ENCODE results near the gene HOXD12. TPM values are rescaled to one million over a fixed set of nuclear protein-coding genes. Genes with fewer than 3 reads are reported as not detected.

The HOXD12 gene
- total RNA-seq, 2 experiments from 2014 or later, result not detected

DNA sequence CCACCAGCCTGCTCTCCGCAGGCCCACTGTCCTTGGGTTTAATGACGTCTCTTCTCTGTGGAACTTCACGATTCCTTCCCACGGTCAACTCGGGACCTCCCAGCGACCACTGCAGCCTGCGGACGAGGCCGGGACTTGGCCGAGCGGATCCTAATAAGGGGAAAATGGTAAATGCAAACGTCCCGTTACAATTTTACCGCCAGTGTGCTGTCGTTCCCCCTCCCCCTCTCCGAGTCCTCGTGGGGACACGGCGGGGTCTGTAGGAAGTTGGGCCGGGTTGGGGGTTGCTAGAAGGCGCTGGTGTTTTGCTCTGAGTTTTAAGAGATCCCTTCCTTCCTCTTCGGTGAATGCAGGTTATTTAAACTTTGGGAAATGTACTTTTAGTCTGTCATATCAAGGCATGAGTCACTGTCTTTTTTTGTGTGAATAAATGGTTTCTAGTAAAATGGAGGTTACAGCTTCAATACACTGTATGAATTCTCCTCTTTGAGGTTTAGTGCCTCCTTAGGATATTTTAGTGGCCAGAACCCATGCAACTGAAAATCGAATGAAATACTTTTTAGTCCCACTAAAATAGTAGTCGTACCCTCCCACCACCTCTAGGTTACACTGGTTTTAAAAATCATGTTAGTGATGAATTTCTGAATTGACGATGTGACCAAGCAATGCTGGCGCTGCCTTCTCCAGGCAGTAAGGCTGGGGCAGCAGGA, 9.8 kb downstream of the HOXD12 start:
- DNase-seq, result no peak
- Mint-ChIP-seq H3K4me1 (peaks cover 6% of the 10 kb centered on the region), H3K4me3 (no peak overlapping the region), H3K27me3 (peaks cover 88% of the 10 kb centered on the region), H3K27ac (peak overlapping the region; percentile 73), H3K36me3 (ENCODE audit: low read depth) (peaks cover 4% of the 10 kb centered on the region), H3K9me3 (no peaks in the 10 kb centered on the region)
- ChIA-PET CTCF (interaction anchor here (0.7 to 2.1 kb wide), 5 partner anchors 11 to 53 kb away, joined by 3 to 6 read pairs (median 4); no protein-coding TSS in a partner anchor), POLR2A (no interaction called here)

DNA sequence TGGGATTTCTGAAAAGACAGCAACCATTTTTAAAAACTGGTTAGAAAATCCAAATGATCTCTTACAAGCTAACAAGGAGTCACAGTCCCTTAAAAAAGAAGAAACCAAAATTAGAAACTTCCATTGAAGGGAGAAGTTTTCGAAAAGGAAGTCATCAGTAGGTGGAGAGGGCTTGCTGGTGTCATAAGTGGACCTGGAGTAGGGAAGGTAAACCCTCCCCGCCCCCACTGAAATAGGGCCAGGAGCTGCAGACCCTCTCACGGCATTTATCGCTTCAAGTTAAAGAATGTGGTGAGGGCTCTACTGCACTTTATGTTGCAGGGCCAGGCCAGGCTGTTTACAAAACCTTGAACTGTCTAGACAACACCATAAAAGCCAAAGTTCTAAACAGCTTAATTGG, 10.4 kb downstream of the HOXD12 start:
- H3K27me3 Mint-ChIP-seq, result peaks cover 88% of the 10 kb centered on the region
- POLR2A ChIA-PET, result no interaction called here
- peaks cover 4% of the 10 kb centered on the region for H3K36me3 Mint-ChIP-seq (ENCODE audit: low read depth)
- no peak overlapping the region for H3K4me3 Mint-ChIP-seq
- no peaks in the 10 kb centered on the region for H3K9me3 Mint-ChIP-seq
- DNase-seq, result no peak
- CTCF ChIA-PET, result interaction anchor here (1.0 to 2.1 kb wide), 6 partner anchors 10 to 52 kb away, joined by 3 to 7 read pairs (median 4); no protein-coding TSS in a partner anchor
- peak overlapping the region; percentile 31 for H3K27ac Mint-ChIP-seq
- H3K4me1 Mint-ChIP-seq, result peaks cover 6% of the 10 kb centered on the region

DNA sequence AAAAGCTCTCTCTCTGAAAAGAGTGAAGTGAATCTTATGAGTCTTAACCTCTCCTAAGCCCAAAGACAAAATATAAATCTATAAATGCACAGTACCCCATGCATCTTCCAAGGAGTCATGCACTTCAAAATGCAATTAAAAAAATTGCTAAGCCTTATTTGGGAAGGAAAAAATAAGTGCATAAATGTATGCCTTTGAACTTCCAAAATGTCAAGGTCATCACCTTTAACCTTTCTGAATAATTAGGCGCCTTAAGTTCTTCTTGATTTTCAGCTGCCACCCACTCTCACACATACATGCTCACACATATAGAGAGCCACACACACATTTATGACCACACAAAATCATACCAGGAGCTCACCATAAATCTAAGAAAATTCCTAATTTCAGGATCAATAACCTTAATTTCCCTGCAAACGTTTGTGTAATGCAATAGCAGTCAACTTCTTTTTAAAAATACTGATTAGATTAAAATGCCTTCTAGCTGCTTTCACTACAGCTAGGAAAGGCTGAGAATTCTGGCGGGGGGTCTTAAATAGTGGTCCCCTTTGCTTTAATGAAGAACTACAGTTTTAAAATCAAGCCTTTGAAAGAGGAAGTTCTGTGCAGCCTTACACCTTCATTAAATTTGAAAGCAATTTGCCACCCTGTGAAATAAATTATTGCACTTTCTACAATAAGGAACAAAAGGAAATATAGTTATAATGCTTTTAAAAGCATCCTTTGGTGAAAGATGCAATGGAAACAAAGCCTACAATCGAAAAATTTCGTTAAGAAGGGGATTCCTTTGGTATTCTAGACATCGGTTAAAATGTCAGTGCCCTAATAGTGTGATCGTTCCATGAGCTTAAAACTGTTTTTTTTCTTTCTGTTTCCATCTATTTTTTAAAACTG, 11.1 kb downstream of the HOXD12 start:
- Mint-ChIP-seq H3K9me3 (no peaks in the 10 kb centered on the region), H3K4me1 (peaks cover 6% of the 10 kb centered on the region), H3K4me3 (no peak overlapping the region), H3K36me3 (ENCODE audit: low read depth) (peaks cover 4% of the 10 kb centered on the region), H3K27me3 (peaks cover 86% of the 10 kb centered on the region), H3K27ac (peak overlapping the region; percentile 31)
- POLR2A ChIA-PET, result no interaction called here
- CTCF ChIA-PET, result interaction anchor here (1.0 to 1.9 kb wide), 8 partner anchors 9 to 706 kb away, joined by 3 to 7 read pairs (median 4); no protein-coding TSS in a partner anchor
- DNase-seq, result no peak

DNA sequence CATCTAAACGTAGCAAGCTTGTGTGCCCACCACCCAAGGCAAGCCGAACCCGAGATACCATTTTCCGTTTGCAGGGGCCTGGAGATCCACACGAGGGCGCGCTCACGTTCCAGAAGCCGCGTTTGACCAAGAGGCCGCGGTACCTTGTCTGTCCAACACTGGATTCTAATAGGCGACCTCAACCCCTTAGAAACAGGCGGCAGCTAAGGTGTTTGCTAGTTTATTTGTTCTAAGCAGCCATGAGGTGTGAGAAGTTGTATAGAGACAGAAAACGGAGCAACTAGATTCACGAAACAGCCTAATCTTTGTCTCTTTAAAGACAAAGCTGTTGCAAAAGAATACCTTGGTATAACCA, 11.7 kb downstream of the HOXD12 start:
- no peaks in the 10 kb centered on the region for H3K9me3 Mint-ChIP-seq
- ChIA-PET POLR2A (no interaction called here), CTCF (interaction anchor here (0.8 to 1.9 kb wide), 8 partner anchors 10 to 706 kb away, joined by 3 to 7 read pairs (median 4); no protein-coding TSS in a partner anchor)
- peaks cover 3% of the 10 kb centered on the region for H3K4me1 Mint-ChIP-seq
- DNase-seq, result no peak
- peaks cover 84% of the 10 kb centered on the region for H3K27me3 Mint-ChIP-seq
- peak overlapping the region; percentile 31 for H3K27ac Mint-ChIP-seq
- H3K36me3 Mint-ChIP-seq (ENCODE audit: low read depth), result peaks cover 4% of the 10 kb centered on the region
- H3K4me3 Mint-ChIP-seq, result no peak overlapping the region

DNA sequence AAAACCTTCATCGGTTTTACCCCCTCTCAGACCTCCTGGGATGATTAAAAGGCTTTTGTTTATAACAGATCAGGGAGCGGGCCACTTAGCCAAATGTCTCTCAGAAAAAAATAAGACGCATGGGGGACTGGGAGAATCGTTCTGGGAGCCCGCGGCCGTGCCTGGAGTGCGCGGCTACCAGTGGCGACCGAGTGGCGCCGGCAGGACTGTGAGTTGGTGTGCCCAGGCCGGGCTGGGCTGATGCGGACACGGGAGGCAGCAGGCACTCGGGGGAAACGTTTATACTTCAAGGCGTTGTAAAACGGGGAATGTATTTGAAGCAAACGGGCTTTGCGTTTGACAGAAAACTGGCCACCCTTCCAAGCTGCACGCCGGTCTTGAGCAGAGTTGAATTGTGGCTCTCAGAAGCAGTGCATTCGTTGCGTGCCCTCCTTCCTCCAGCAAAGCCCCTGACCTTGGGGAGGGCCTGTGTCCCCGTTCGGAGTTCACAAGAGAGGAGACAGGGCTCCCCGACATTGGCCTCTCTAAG, 12.3 kb downstream of the HOXD12 start:
- Mint-ChIP-seq H3K27ac (no peak overlapping the region), H3K27me3 (peaks cover 87% of the 10 kb centered on the region), H3K4me1 (peaks cover 2% of the 10 kb centered on the region), H3K9me3 (peaks cover 3% of the 10 kb centered on the region), H3K4me3 (no peak overlapping the region), H3K36me3 (ENCODE audit: low read depth) (peaks cover 4% of the 10 kb centered on the region)
- ChIA-PET POLR2A (no interaction called here), CTCF (interaction anchor here (0.8 to 1.7 kb wide), 5 partner anchors 9 to 707 kb away, joined by 3 to 6 read pairs (median 3); no protein-coding TSS in a partner anchor)
- DNase-seq, result no peak

DNA sequence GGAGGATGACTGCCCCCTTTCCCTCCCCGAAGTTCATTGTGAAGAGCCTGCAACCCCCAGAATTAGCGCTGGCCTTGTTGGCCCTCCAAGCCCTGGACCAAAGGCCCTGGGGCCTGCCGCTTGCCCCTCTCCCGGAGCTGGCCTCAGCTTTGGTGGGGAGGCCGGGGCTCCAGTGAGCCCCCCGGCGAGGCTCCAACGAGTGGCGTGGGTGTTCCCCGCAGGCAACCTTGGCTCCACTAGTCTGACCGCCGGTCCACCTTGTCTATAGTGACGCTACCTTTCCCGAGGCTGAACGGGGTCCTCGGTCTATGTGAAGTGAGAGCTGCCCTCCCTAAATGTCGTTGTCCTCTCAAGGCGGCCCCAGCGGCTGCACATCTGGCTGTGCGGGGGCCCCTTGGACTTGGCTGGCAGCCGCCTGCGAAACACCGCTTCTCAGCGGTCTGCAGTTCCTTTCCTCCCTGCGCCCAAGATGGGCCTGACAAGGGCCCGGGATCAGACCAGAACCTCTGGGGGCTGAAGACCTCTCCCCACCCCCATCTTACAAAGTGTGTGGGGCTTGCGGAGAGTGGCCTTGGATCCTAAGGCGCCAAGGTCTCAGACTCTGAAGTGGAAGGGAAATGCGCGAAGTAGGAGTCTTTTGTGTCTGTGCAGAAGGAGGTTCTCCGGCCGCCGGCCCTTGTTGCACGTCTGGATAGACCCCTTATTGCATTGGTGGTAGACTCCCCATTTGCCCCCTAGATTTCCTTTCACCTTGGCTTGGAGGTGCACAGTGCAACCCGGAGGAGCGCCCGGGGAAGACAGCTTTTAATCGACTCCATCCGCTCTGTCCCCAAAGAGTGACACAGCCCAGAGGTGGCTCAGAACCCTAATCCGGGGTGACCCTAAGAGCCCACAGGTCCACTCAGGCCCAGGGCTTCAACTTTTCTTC, 13.0 kb downstream of the HOXD12 start:
- H3K27me3 Mint-ChIP-seq, result peaks cover 89% of the 10 kb centered on the region
- H3K4me1 Mint-ChIP-seq, result peaks cover 2% of the 10 kb centered on the region
- H3K27ac Mint-ChIP-seq, result no peak overlapping the region
- H3K36me3 Mint-ChIP-seq (ENCODE audit: low read depth), result peaks cover 4% of the 10 kb centered on the region
- peaks cover 4% of the 10 kb centered on the region for H3K9me3 Mint-ChIP-seq
- H3K4me3 Mint-ChIP-seq, result no peak overlapping the region
- DNase-seq, result no peak
- CTCF ChIA-PET, result interaction anchor here (0.9 to 1.5 kb wide), 3 partner anchors 14 to 27 kb away, joined by 3 read pairs; no protein-coding TSS in a partner anchor
- POLR2A ChIA-PET, result no interaction called here

DNA sequence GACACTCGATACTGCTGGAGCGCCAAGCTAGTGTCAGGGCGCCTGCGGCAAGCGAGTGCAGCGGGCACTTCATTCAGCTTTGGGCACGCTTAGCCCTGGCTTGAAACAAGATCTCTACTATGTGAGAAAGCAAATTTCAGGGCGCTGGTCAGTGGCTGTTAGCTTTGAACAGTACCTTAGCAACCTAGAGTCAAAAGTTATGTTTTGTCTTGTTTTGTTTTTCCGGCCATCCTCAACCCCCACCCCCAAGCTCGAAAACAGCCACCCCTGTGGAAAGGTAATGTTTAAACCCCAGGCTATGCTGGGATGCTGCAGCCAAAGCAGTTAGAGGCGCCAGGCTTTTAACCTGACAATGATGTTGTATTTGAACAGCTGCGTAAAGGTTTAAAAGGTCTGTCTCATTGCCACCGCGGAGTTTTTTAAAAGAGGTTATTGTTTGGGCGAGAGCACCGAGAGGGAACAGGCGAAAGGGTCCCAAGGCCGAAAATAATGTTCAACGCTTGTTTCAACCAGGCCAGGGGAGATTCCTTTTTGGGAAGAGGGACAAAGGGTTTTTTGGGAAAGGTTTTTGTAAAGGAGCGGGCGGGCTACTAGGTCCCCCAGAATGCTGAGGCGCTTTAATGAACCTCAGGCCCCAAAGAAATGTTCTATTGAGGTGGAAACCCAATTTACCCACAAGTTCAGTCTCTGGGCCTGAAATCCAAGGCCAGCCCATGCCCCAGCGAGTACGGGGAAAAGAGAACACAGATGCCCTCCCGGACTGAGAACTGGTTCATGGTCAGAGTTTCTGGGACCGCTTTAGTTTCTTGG, 14.7 kb downstream of the HOXD12 start:
- Mint-ChIP-seq H3K4me1 (peaks cover 7% of the 10 kb centered on the region), H3K27ac (peak overlapping the region; percentile 2), H3K4me3 (no peak overlapping the region), H3K36me3 (ENCODE audit: low read depth) (peaks cover 6% of the 10 kb centered on the region), H3K27me3 (peaks cover 94% of the 10 kb centered on the region), H3K9me3 (peaks cover 7% of the 10 kb centered on the region)
- ChIA-PET POLR2A (no interaction called here), CTCF (interaction anchor here (0.6 to 1.5 kb wide), 3 partner anchors 12 to 110 kb away, joined by 3 read pairs; no protein-coding TSS in a partner anchor)
- no peak for DNase-seq

DNA sequence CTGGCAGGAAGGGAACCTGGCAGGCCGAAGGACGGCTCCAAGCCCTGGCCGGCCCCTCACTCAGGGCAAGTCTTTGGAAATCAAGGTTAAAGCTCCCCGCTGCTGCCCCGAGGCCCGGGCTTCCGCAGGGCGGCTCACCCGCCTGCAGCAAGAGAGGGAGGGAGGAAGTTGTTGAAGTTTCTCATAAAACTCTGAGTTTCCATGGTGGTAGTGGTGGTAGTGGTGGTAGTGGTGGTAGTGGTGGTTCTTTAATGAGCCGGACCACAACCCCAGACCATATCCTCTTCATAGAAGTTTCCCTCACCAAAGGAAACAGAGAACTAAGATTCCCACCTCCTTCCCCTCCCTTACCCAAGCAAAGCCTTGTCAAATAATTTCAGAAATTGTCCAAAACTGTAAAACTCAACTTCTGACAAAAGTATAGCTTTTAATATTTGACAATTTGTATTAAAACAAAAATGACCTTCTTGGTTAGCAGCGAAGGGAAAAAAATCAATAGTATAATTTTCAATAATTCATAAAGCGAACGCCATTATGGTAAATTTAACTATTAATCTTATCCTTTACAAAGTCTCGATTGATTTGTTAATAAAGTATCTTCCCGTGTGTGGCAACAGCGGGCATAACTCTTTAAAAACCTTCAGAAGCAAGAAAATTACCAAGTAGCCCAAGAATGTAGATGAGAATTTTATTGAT, 15.5 kb downstream of the HOXD12 start:
- ChIA-PET POLR2A (no interaction called here), CTCF (interaction anchor here (0.6 kb wide), 1 partner anchor 110 kb away, joined by 3 read pairs; no protein-coding TSS in a partner anchor)
- Mint-ChIP-seq H3K36me3 (ENCODE audit: low read depth) (peaks cover 4% of the 10 kb centered on the region), H3K4me3 (no peak overlapping the region), H3K4me1 (peaks cover 7% of the 10 kb centered on the region), H3K27me3 (peaks cover 94% of the 10 kb centered on the region), H3K9me3 (peaks cover 7% of the 10 kb centered on the region), H3K27ac (no peak overlapping the region)
- DNase-seq, result no peak

DNA sequence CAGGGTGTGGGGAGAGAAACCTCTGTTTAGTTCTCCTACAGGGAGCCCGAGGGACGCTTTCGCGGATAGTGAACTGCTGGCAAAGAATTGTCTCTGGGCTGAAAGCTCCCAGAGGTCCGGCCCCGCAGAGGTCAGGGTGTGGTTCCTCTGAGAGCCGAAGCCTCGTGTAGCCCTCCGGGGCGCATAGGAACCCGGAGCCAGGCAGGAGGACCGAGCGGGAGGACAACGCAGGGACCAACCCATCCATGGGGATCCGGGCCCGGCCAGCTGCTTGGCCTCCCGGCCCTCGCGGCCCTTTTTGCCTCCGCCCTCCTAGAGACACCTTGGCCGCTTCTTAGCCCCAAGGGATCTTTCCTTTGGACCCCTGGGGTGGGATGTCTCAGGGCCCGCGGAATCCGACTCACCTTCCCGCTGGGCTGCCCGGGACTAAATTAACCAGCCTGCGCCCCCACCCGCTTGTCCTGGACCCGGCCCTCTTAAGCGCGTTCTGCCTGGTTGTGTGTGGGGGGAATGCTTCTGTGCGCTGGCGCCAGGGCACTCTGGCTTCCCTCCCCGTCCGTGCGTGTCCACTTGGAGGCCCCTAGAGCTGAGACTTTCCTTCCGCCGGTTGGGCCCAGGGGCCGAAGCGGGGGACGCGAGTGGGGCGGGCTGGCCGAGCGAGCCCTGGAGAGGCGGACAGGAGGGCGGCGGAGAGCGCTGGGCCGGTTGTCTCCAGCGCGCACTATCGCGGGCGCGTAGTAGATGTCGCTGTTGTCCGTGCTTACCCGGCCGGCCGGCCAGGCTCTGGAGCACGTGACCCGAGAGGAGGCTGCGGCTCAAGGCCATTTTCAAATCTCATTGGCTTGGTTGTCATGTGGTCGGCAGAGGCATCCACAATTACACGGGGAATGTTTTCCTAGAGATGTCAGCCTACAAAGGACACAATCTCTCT, 16.6 kb downstream of the HOXD12 start, which contains the start of gene HOXD10:
Gene HOXD10 (plus strand): TSS at position 896 of the 931 bp plus-strand sequence. CDS start 56 bp downstream, outside the sequence.
- Mint-ChIP-seq H3K4me3 (peak within 1 kb of the TSS; percentile 15), H3K4me1 (peaks cover 7% of the 10 kb centered on the region), H3K9me3 (peaks cover 7% of the 10 kb centered on the region), H3K27me3 (peaks cover 94% of the 10 kb centered on the region), H3K36me3 (ENCODE audit: low read depth) (peaks cover 4% of the 10 kb centered on the region), H3K27ac (no peak within 1 kb of the TSS)
- no peak for DNase-seq
- POLR2A ChIA-PET, result no interaction called here
- CTCF ChIA-PET, result interaction anchor here (0.9 kb wide), 1 partner anchor 31 kb away, joined by 3 read pairs; no protein-coding TSS in a partner anchor

DNA sequence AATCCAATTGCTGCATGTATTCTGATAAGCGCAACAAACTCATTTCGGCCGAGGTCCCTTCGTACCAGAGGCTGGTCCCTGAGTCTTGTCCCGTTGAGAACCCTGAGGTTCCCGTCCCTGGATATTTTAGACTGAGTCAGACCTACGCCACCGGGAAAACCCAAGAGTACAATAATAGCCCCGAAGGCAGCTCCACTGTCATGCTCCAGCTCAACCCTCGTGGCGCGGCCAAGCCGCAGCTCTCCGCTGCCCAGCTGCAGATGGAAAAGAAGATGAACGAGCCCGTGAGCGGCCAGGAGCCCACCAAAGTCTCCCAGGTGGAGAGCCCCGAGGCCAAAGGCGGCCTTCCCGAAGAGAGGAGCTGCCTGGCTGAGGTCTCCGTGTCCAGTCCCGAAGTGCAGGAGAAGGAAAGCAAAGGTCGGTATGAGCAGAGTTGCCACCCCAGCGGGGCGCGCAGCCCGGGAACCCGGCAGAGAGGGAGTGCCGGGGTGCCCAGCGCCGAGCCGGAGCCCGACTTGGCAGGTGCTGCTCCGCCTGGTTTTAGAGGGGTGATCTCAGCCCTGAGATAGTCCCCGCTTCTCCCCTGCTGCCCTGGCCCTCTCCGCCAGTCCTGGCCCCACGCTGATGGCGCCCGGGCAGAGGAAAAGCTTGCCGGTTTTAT, 17.7 kb downstream of the HOXD12 start:
- H3K27ac Mint-ChIP-seq, result no peak overlapping the region
- H3K36me3 Mint-ChIP-seq (ENCODE audit: low read depth), result peaks cover 4% of the 10 kb centered on the region
- H3K4me1 Mint-ChIP-seq, result peaks cover 7% of the 10 kb centered on the region
- no peak overlapping the region for H3K4me3 Mint-ChIP-seq
- DNase-seq, result no peak
- CTCF ChIA-PET, result interaction anchor here (0.6 to 1.1 kb wide), 5 partner anchors 19 to 769 kb away, joined by 3 read pairs; no protein-coding TSS in a partner anchor
- POLR2A ChIA-PET, result no interaction called here
- peaks cover 7% of the 10 kb centered on the region for H3K9me3 Mint-ChIP-seq
- peaks cover 88% of the 10 kb centered on the region for H3K27me3 Mint-ChIP-seq

All from activated CD4-positive, alpha-beta T cell treated with anti-CD3 and anti-CD28 coated beads, Interleukin-2, amount 10 ng/mL, durations not matched to agents 7 days and 5 days (primary cell).